Measurements from ENCODE around the gene KHSRP. TPM values are rescaled to one million over a fixed set of nuclear protein-coding genes. Genes with fewer than 3 reads are reported as not detected.

Gene KHSRP
- total and polyA plus RNA-seq, 2 donors = 85.5 to 167 TPM

GRCh38 chr19:6417713-6418561 is 6.7 kb downstream of the KHSRP start:
- Histone ChIP-seq H3K27ac (ENCODE audit: low read depth) (no peak overlapping the region), H3K36me3 (ENCODE audit: insufficient read depth) (peaks cover 10% of the 10 kb centered on the region), H3K4me3 (ENCODE audit: low read depth, low read length) (no peak overlapping the region), H3K4me1 (ENCODE audit: insufficient read depth) (no peaks in the 10 kb centered on the region)
- DNase-seq (ENCODE audit: extremely low spot score) = no peak
- WGBS = 63% methylated on average over 33 of the region's 33 CpGs

- Histone ChIP-seq H3K4me1 (ENCODE audit: insufficient read depth) (no peaks in the 10 kb centered on the region), H3K4me3 (ENCODE audit: low read depth, low read length) (no peak overlapping the region), H3K36me3 (ENCODE audit: insufficient read depth) (peaks cover 10% of the 10 kb centered on the region), H3K27ac (ENCODE audit: low read depth) (no peak overlapping the region)
- DNase-seq (ENCODE audit: extremely low spot score) = no peak
- WGBS = 90% methylated on average over 29 of the region's 29 CpGs
Observed at GRCh38 chr19:6416658-6417405, 7.8 kb downstream of the KHSRP start.

- peaks cover 10% of the 10 kb centered on the region for H3K36me3 ChIP-seq (ENCODE audit: insufficient read depth)
- H3K27ac ChIP-seq (ENCODE audit: low read depth) = no peak overlapping the region
- WGBS = 93% methylated on average over 32 of the region's 32 CpGs
- no peak for DNase-seq (ENCODE audit: extremely low spot score)
- no peak overlapping the region for H3K4me3 ChIP-seq (ENCODE audit: low read depth, low read length)
- no peaks in the 10 kb centered on the region for H3K4me1 ChIP-seq (ENCODE audit: insufficient read depth)
Observed at GRCh38 chr19:6415591-6416190, 8.9 kb downstream of the KHSRP start.

- Histone ChIP-seq H3K4me3 (ENCODE audit: low read depth, low read length) (no peak overlapping the region), H3K27ac (ENCODE audit: low read depth) (no peak overlapping the region), H3K36me3 (ENCODE audit: insufficient read depth) (peaks cover 10% of the 10 kb centered on the region), H3K4me1 (ENCODE audit: insufficient read depth) (no peaks in the 10 kb centered on the region)
- DNase-seq (ENCODE audit: extremely low spot score) = no peak
- WGBS = 90% methylated on average over 47 of the region's 47 CpGs
Observed at GRCh38 chr19:6414793-6415590, 9.6 kb downstream of the KHSRP start.

GRCh38 chr19:6413721-6414643 is 10.6 kb downstream of the KHSRP start:
- Histone ChIP-seq H3K4me1 (ENCODE audit: insufficient read depth) (no peaks in the 10 kb centered on the region), H3K27ac (ENCODE audit: low read depth) (no peak overlapping the region), H3K36me3 (ENCODE audit: insufficient read depth) (peaks cover 10% of the 10 kb centered on the region), H3K4me3 (ENCODE audit: low read depth, low read length) (no peak overlapping the region)
- DNase-seq (ENCODE audit: extremely low spot score) = no peak
- 56% methylated on average over 42 of the region's 42 CpGs for WGBS

GRCh38 chr19:6413291-6413690 is 11.3 kb downstream of the KHSRP start:
- H3K4me3 ChIP-seq (ENCODE audit: low read depth, low read length) = no peak overlapping the region
- WGBS = 40% methylated on average over 10 of the region's 10 CpGs
- peaks cover 10% of the 10 kb centered on the region for H3K36me3 ChIP-seq (ENCODE audit: insufficient read depth)
- no peak for DNase-seq (ENCODE audit: extremely low spot score)
- no peaks in the 10 kb centered on the region for H3K4me1 ChIP-seq (ENCODE audit: insufficient read depth)
- H3K27ac ChIP-seq (ENCODE audit: low read depth) = no peak overlapping the region

- 43% methylated on average over 15 of the region's 15 CpGs for WGBS
- H3K36me3 ChIP-seq (ENCODE audit: insufficient read depth) = peaks cover 10% of the 10 kb centered on the region
- no peak for DNase-seq (ENCODE audit: extremely low spot score)
- H3K27ac ChIP-seq (ENCODE audit: low read depth) = no peak overlapping the region
- no peaks in the 10 kb centered on the region for H3K4me1 ChIP-seq (ENCODE audit: insufficient read depth)
- H3K4me3 ChIP-seq (ENCODE audit: low read depth, low read length) = no peak overlapping the region
Observed at GRCh38 chr19:6412447-6413091, 12.0 kb downstream of the KHSRP start.

- peaks cover 10% of the 10 kb centered on the region for H3K36me3 ChIP-seq (ENCODE audit: insufficient read depth)
- H3K4me3 ChIP-seq (ENCODE audit: low read depth, low read length) = no peak overlapping the region
- no peak overlapping the region for H3K27ac ChIP-seq (ENCODE audit: low read depth)
- DNase-seq (ENCODE audit: extremely low spot score) = no peak
- WGBS = 62% methylated on average over 12 of the region's 12 CpGs
- no peaks in the 10 kb centered on the region for H3K4me1 ChIP-seq (ENCODE audit: insufficient read depth)
Observed at GRCh38 chr19:6412061-6412446, 12.6 kb downstream of the KHSRP start.

GRCh38 chr19:6409346-6409745 is 15.3 kb downstream of the KHSRP start:
- WGBS = 87% methylated on average over 6 of the region's 6 CpGs
- H3K4me1 ChIP-seq (ENCODE audit: insufficient read depth) = no peaks in the 10 kb centered on the region
- DNase-seq (ENCODE audit: extremely low spot score) = no peak
- no peak overlapping the region for H3K4me3 ChIP-seq (ENCODE audit: low read depth, low read length)
- H3K27ac ChIP-seq (ENCODE audit: low read depth) = no peak overlapping the region
- H3K36me3 ChIP-seq (ENCODE audit: insufficient read depth) = no peaks in the 10 kb centered on the region

GRCh38 chr19:6406401-6406800 is 18.2 kb downstream of the KHSRP start:
- no peaks in the 10 kb centered on the region for H3K36me3 ChIP-seq (ENCODE audit: insufficient read depth)
- H3K4me1 ChIP-seq (ENCODE audit: insufficient read depth) = no peaks in the 10 kb centered on the region
- 87% methylated on average over 5 of the region's 5 CpGs for WGBS

GRCh38 chr19:6402837-6403608 is 21.6 kb downstream of the KHSRP start:
- Histone ChIP-seq H3K27ac (ENCODE audit: low read depth) (no peak overlapping the region), H3K36me3 (ENCODE audit: insufficient read depth) (no peaks in the 10 kb centered on the region), H3K4me3 (ENCODE audit: low read depth, low read length) (no peak overlapping the region), H3K4me1 (ENCODE audit: insufficient read depth) (no peaks in the 10 kb centered on the region)
- WGBS = 42% methylated on average over 22 of the region's 22 CpGs
- peak; percentile 82 for DNase-seq (ENCODE audit: extremely low spot score)

More at GRCh38 chr19:6406401-6406800, 18.2 kb downstream of the KHSRP start:
- DNase-seq (ENCODE audit: extremely low spot score) = no peak
- Histone ChIP-seq H3K27ac (ENCODE audit: low read depth) (no peak overlapping the region), H3K4me3 (ENCODE audit: low read depth, low read length) (no peak overlapping the region)

All from urinary bladder (tissue), 4 donors.